ENCODE results near the gene CCL20. TPM values are rescaled to one million over a fixed set of nuclear protein-coding genes. Genes with fewer than 3 reads are reported as not detected.
"Not testable (repeated sequence)": the region's sequence is repeated elsewhere in the genome, so short reads cannot be mapped to it uniquely, and the experiment has no call there.

CCL20 gene, protein sequence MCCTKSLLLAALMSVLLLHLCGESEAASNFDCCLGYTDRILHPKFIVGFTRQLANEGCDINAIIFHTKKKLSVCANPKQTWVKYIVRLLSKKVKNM
- total RNA-seq (ENCODE audit: insufficient read depth, low replicate concordance) = 1.2 TPM

DNA sequence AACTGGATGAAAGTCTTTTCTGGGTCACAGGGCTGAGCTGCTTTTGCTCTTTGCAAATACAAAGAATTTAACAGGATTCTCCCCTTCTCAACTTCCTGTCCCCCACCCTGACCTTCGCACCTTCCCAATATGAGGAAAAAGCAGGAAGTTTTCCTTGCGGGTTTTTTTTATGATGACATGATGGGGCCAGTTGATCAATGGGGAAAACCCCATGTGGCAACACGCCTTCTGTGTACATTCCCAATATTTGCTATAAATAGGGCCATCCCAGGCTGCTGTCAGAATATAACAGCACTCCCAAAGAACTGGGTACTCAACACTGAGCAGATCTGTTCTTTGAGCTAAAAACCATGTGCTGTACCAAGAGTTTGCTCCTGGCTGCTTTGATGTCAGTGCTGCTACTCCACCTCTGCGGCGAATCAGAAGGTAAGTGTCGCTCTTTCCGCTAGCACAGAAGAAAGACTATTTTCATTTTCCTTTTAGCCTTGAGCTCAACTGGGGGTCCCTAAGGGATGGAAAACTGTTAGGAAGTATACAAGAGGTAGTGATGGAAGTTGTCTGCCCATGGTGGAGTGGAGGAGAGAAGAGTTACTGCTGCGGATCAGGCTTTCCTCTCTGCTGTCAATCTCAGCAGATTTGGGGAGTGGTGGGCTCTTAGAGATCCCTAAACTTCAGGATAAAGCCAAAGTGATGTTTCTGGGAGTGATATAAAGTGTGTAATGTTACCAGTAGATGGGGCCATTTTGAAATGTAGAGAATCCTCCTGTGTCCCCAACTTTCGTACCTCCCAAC, at the start of gene CCL20:
TSS of gene CCL20 (plus strand) at position 281 of the 792 bp plus-strand sequence. CDS start at position 351, 70 bp downstream.
- no peak for DNase-seq (ENCODE audit: low spot score)

DNA sequence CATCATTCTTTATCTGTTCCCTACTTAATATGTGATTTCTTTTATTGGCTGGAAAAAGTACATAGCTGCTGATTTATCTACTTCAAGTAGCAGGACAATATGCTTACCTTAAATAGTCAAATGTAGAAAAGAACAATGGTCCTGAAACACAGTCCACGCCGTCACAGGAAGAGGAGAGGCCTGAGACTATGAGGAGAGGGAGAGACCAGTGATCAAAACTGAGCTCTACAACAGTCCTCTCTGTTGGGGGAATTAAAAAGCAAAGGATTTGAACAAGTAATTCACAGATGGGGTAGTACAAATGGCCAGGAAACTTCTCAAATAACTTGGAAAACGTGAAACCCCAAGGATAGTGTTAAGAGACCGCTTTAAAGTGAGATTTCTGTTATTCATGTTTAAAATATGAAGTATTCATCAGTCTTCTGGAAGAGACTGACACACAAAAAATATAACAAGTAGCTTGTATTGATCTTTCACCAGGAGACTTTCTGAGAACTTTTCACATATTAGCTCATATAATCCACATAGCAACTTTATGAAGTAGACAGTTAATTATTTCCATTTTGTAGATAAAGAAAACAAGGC, 47.8 kb upstream of the CCL20 start:
- no peak for DNase-seq (ENCODE audit: low spot score)

DNA sequence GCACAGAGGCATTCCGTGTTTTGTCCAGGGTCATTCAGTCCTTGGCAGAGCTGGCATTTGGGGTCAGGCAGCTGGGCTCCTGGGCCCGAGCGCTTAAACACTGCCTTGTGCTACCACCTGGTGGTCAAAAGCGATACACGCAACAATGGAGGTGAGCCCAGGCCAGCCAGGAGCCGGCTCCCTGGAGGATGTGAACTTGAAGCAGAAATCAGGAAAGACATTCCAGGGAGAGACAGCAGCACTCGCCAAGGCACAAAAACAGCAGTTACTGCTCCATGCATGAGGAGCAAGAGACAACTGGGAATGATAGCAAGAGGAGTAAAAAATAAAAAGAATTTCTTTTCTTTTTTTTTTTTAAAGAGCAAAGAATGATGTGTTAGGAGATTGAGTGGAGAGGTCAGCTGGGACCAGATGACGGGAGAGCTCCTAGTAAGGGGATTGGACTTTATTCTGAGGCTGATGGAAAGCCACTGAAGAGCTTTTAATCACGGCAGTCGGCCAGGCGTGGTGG, 47.2 kb upstream of the CCL20 start:
- DNase-seq (ENCODE audit: low spot score) = peak; percentile 82

DNA sequence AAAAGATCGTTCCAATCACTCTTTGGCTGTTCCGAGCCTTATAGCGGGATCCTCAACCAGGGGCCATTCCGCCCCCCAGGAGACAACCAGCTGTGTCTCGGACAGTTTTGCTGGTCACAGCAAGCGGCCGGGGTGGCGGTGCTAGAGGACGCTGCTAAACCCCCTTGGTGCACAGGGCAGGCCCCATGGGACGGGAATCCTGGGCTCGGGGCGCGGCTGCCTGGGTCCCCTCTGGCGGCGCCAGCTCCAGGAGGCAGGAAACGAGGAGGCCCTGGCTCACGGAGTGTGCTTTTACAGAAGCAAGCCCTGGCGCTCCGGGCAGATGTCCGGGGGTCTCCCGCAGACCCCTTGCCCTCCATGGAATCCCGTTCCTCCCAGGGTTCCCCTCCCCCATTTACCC, 45.8 kb upstream of the CCL20 start:
- no peak for DNase-seq (ENCODE audit: low spot score)

DNA sequence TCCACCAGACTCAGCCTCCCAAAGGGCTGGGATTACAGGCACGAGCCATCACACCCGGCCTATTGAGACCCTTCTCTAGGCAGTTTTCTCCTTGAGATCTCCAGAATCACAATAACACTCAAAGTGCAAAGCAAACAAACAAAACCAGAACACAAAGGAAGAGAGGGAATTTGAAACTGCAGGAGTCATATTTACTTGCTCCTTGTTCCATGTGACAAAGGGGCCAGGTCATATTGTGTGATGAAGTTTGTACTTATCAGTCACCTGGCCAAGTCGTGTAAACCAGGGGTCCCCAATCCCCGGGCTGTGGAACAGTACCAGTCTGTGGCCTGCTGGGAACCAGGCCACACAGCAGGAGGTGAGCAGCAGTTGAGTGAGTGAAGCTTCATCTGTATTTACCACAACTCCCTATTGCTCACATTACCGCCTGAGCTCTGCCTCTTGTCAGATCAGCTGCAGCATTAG, 41.4 kb upstream of the CCL20 start:
- no peak for DNase-seq (ENCODE audit: low spot score)

DNA sequence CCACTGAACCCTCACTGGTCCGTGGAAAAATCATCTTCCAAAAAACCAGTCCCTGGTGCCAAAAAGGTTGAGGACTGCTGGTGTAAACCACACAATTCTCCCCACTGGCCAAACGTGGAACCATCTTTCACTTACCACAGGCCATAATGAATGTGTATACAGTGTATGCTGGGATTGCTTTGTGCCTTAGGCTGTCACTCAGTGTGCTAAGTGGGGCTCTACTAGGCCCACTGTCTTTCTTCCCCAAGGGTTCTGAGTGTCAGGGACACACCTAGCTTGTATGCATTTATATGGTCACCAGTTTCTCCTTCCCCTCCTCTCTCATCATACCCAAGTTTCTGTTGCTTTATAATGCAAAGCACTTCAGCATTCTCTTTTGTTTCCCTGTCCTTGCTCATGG, 40.7 kb upstream of the CCL20 start:
- no peak for DNase-seq (ENCODE audit: low spot score)

DNA sequence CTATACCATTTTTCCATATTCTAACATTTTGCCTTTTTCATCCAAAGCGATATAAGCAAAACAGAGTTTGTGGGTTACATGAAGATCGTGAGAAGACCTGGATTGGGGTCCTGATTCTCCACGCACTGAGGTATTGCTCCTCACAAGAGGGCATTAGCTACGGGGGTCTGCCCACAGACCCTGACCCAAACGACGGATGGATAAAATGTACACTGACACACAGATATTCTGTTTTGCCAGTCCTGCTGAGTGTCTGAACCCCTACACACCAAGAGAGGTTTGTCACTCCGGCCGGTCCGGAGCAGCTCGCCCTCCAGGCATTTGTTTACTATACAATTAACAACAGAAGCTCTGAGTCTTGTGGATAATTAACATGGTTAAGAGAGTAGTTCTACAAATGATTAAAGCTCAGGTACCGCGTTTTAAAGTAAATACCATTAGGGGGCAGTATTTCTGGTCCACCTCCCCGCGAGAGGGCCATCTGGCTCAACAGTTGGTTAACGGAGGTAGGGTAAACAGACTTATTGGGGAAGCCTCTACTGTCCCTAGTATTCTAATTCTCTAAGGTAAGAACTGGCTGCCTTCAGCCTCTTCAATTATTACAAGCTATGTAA, 39.5 kb upstream of the CCL20 start:
- no peak for DNase-seq (ENCODE audit: low spot score)

DNA sequence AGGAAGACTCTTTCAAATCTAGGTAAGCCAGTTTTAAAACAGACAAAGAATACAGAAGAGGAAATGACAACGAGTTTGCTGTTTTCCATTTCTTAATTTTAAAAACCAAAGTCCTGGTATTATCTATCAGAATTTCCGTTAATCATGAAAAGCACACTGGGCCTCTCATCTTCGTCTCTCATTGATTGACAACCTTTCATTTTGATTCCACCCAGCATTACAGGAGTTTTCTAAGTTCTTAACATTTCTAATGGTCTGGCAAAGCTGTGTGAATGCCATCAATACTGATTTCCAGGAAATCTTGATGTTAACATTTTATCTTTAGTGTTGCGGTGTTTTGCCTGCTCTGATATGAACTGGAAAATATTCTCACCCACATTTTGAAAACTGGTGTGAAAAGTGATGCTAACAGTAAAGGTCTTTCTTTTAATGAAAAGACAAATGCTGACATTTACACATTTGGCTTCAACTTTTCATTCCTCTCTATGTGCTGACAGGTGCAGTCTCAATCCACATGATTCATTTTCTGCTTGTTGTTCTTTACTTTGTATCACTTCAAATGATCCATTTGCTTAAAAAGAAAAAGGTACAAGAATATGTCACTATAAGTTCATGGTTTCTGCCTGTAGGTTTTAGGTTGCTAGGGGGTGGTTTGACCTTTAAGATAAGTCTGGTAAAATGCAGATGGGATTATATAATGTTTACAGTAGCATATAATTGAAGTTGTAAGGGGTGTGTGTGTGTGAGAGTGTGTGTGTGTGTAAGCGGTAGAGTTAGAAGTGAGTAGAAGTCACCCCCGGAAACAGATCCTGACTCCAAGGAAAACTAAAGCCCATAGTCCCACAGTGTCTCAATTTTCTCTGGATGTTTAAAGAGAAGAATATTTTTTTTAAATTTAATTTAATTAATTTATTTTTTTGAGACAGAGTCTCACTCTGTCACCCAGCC, 38.5 kb upstream of the CCL20 start:
- DNase-seq (ENCODE audit: low spot score) = no peak

DNA sequence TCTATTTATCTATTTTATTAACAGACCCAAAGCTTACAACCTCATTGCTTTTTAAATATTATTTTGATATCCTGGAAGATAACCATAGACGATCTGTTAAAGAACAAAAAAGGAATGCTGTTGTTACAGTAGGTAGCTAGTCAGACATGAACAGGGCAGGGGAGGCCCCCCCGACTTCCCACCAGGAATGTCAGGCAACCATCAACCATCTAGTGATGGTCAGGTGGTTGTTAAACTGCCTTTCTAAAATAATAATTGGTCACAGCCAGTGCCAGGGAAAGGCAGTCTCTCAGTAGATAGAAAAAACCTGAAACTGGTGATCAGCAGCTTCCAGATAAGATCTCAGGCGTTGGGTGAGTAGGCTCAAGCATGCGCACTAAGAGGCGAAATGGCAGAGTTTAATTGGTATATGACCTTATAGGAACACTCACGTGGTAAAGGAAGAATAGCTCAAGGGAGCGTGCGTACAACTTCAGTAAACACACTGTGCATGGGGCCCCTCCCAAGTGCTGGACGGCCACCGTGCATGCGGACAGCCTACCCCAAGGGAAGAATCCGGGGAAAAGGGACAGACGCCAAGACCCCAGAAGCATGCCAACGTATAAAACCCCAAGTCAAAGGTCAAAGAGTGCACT, 32.5 kb upstream of the CCL20 start:
- no peak for DNase-seq (ENCODE audit: low spot score)

DNA sequence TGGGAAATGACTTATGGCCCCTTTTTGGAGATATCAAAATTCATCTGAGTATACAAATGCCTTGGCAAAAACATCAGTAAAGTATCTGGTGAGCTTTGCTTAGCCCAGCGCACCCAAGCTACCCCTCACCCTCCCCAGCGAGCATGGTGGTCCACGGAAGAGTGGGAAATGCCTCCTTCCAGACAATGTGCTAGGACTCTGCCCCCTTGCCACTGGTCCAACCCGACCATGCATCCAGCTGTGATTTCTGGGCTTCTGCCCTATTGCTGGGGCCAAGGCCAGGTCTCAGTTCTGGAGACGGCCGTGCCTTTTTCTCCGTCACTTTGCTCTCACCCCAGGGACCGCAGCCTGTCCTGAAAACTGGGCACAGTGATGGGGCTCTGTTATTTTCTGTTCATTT, 31.8 kb upstream of the CCL20 start:
- no peak for DNase-seq (ENCODE audit: low spot score)

DNA sequence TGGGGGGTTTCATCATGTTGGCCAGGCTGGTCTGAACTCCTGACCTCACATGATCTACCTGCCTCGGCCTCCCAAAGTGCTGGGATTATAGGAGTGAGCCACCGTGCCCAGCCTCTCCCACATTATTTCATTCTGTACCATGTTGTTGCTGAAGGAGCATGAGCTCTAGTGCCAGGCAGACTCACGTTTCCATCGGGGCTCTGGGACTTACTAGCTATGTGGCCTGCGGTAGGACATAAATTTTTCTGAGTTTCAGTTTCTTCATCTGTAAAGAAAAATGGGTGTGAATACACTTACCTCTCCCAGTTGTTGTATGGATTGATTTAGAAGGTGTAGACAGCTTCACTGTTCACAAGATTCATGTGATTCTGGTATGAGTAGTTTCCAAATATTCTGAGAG, 30.8 kb upstream of the CCL20 start:
- no peak for DNase-seq (ENCODE audit: low spot score)

DNA sequence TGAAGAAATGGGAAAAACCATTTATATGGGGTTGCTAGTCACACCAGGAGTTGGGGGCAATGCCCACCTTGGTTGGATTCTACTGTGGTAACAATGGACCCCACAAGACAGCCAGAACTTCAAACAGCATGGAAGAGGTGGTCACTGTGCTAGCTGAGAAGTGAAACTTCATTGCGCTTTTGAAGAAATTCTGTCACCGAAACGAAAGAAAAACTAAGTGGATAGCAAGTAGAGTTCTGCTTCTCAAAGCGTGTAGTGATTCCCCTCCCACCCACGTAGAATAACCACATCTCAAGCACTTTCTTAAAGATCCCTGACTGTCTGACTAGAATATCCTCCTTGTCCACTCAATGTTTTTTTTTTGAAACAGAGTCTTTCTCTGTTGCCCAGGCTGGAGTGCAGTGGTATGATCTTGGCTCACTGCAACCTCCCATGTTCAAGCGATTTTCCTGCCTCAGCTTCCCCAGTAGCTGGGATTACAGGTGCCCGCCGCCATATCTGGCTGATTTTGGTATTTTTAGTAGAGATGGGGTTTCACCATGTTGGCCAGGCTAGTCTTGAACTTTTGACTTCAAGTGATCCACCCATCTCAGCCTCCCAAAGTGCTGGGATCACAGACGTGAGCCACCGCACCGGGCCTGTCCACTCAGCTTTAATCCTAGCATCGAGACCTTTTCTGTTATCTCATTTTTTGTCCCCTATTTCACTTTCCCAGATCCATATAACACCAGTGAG, 30.1 kb upstream of the CCL20 start:
- DNase-seq (ENCODE audit: low spot score) = no peak

DNA sequence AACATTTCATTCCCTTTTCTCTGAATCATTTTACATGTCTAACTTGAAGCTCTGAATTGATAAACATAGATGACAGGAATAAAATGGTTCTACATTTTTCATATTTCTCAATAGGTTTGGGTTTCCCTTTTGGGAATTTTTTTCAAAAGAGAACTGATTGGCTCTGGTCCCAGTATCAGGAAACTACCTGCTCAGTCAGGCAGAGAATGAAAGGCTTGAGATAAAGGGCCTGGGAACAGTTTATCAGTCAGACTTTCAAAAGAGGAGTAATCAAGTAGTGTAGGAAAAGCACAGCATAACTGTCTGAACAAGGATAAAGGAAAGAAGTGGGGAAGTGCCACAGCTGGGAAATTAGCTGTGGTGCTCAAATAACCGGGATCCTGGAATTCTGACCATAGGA, 28.3 kb upstream of the CCL20 start:
- no peak for DNase-seq (ENCODE audit: low spot score)

DNA sequence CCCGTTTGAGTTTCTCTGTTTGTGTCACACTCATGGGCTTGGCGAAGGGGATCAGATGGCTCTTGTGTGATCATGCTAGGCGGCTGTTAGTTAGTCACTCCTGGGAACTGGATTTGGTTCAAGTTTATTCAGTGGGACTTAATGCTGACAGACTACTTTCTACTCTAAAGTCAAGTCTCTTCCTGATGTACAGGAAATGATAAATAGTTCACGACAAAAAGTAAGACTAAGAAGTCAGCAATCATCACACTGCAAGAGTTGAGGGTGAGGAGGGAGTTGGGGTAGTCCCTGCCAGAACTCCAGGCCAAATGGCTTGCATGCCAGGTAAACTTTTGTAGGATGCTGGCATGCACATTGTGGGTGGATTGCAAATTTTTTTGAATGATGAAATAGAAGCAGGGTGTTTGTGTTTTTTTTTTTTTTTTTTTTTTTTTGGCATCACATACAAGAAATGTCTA, 25.1 kb upstream of the CCL20 start:
- DNase-seq (ENCODE audit: low spot score) = no peak

DNA sequence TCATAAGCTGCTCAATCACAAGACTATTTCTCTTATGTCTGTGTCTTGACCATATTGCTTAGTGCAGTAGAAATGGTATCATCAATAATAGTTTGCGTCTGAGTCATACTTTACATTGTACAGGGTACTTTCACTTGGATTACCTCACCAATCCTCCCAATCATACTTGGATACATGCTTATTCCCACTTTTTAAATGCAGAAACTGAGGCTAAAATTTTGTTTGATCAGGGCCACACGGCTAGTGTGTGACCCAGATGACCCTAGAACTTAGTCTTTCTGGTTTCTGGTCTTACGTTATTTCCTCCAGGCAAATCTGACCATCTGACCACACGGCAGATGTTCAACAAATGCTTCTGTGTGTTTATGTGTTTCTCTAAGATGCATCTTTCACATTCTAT, 23.8 kb upstream of the CCL20 start:
- no peak for DNase-seq (ENCODE audit: low spot score)

DNA sequence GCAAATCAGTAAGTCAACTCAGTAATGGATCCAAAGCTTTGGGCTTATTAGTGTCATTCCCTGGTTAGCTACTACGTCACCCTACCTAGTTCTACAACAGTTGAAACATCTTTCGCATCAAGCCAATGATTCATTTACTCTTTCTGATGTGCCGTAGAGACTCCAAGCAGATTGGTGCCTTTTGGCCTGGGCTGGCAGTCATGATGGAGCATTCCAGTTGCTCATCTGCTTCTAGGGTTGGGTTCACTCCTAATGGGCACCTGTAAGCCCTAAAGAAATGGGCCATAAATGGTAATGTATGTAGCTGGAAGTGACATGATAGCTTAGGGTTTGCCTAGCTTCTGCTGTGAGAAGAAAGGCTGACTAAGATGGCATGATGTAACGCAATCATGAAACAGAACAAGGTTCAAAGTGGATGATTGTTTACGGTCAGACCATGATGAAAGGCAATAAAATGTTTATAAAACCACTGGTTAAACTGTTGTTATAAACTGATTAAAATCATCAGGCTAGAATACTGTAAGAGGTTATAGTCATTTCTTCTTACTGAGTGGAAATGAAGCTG, 20.4 kb upstream of the CCL20 start:
- DNase-seq (ENCODE audit: low spot score) = no peak

DNA sequence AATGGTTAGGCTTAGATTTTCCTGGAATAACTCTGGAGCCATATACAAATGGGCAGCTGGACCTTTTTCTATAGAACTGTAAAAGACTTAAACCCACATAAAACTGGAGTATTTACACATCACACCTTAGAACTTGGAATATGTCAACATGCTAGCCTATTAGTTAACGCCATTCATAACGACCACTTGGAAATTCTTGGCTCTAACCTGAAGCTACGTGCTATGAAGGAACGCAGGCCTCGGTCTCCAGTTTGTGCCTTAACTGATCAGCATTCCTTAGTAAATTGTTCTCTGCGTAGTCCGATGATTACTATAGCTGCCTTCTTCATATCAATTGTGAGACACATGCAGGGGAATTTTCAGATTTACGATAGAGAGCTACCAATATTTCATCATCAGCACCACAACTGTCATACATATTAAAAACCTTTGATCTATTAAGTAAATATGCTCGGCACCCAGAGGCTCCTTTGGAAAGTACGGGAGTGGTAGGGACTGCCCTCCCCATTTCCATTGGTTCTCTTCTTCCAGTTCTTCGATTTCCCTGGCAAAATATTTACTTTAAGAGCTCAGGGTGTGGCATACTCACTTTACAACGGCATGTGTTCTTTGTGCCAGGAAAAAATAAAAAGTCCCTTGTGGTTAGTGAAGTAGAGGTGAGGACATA, 17.5 kb upstream of the CCL20 start:
- no peak for DNase-seq (ENCODE audit: low spot score)

DNA sequence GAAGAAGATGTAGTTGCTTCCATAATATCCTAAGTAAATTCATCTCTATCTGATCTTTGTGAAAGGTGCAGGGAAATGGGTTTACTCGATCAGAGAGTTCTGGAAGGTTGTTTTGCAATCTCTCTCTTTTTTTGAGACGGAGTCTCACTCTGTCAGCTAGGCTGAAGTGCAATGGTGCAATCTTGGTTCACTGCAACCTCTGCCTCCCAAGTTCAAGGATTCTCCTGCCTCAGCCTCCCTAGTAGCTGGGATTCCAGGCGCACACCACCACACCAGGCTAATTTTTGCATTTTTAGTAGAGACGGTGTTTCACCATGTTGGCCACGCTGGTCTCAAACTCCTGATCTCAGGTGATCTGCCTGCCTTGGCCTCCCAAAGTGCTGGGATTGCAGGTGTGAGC, 16.9 kb upstream of the CCL20 start:
- not testable (repeated sequence) for DNase-seq (ENCODE audit: low spot score)

DNA sequence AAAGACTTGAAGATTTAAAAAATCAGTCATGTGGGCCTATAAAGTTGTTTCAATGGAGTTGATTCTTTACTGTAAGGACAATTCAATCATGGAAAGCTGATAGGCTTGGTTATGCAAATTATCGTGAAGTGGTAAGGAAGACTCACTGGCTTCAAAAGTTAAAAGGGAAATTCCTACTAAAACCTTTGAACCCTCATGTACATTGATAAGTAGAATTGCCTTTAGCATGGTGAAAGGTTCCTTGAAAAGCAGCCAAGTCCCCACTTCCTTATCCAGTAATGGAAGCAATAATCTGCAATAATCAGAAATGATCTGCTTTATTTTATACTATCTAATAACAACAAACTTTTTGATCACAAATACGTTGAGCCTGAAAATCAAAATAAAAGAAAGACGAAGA, 14.4 kb upstream of the CCL20 start:
- no peak for DNase-seq (ENCODE audit: low spot score)

All from umbilical cord (tissue), 2 donors.